Motor neuron (in vitro differentiated cells): Measurements from ENCODE around the gene ELMOD3. TPM values are rescaled to one million over a fixed set of nuclear protein-coding genes. Genes with fewer than 3 reads are reported as not detected.
"Not testable (repeated sequence)": the region's sequence is repeated elsewhere in the genome, so short reads cannot be mapped to it uniquely, and the experiment has no call there.

Experiments
- ATAC-seq, 8 experiments: fragments of 200-7000 bp; cut with Tn5 transposase; replicated peaks in 6 of 8; 2 replicates each; pipeline ENCODE4 v1.8.0; 2021; ENCODE audit warnings: mild to moderate bottlenecking in 8 of 8, moderate library complexity in 8 of 8
- H3K27ac ChIP-seq, 2 donors: fragments of 250-450 bp; sonication (Bioruptor Pico); 2 replicates each; pipeline ENCODE4 v1.9.0; 2021; ENCODE audit warnings: antibody characterized with exemption in 2 of 2, mild to moderate bottlenecking in 2 of 2, moderate library complexity in 1 of 2
- H3K4me1 ChIP-seq, 2 donors: fragments of 250-450 bp; sonication (Bioruptor Pico); replicated peaks in 1 of 2; 2 replicates each; pipeline ENCODE4 v1.6.1; 2021; ENCODE audit warnings: antibody characterized with exemption in 2 of 2, mild to moderate bottlenecking in 2 of 2, moderate library complexity in 1 of 2
- H3K4me3 ChIP-seq, 5 donors: fragments of 250-450 bp; sonication (Bioruptor Pico); 2 replicates each; pipeline ENCODE4 v1.9.0; 2021; ENCODE audit warnings: antibody characterized with exemption in 5 of 5, mild to moderate bottlenecking in 5 of 5, moderate library complexity in 4 of 5
- WGBS, 10 experiments: fragments of 450-650 bp; shearing (Covaris generic); methylation state at CpG; one replicate each; pipeline ENCODE4 v1.0.0; 2022; 5-methylcytosine and 5-hydroxymethylcytosine counted together
- in situ Hi-C, 9 experiments: fragments of 400-800 bp; cut with MboI; loops; one replicate each; pipeline ENCODE4 v1.15.0; 2021; ENCODE audit warnings: low sequenced_read_pairs in 9 of 9, low pct_unique_long_range_greater_than_20kb in 2 of 9; ENCODE audit not compliant: unreplicated experiment in 9 of 9
- total RNA-seq, 8 experiments: library from RNA; unstranded; fragments of 300-600 nt; gene quantifications; 2 replicates each; pipeline versions ENCODE4 v1.2.3 to v1.2.4, GENCODE V29; 2022

Gene ELMOD3
- 10 to 100 TPM; 15.4 to 21.1 (median 18.1) TPM for total RNA-seq

- H3K4me1 ChIP-seq = peaks cover 11 to 13% of the 10 kb centered on the region in 2 donors
- in situ Hi-C loops = no loop called here
- 0 to 4% (median 0%) methylated on average over 2 to 20 of the region's 42 CpGs; no CpG with 5 or more reads in 3 of the 10 experiments for WGBS, 10 experiments
- peak within 1 kb of the TSS; percentile 57 to 97 (median 76) for H3K4me3 ChIP-seq
- peak; percentile 93 to 99 (median 98) for ATAC-seq
- peak within 1 kb of the TSS; percentile 21 to 28 for H3K27ac ChIP-seq
These were observed at the start of gene ELMOD3, which contains the start of gene RETSAT for GRCh38 chr2:85354286-85355072. Gene ELMOD3 (plus strand): TSS chr2:85354769. CDS start chr2:85357199, 2,430 bp downstream. Gene RETSAT (minus strand): TSS chr2:85354528. CDS start chr2:85354507, 21 bp downstream.

GRCh38 chr2:85307527-85307897 lies 47.1 kb upstream of the ELMOD3 start:
- peaks cover 3 to 10% of the 10 kb centered on the region in 2 donors for H3K4me1 ChIP-seq
- in situ Hi-C loops = loop anchor here in 2 of 9 experiments (5.0 to 10.0 kb wide), 2 partner anchors 240 to 243 kb away; no protein-coding TSS in a partner anchor
- no peak overlapping the region for H3K27ac ChIP-seq
- WGBS, 10 experiments = 71 to 100% (median 96%) methylated on average over 1 to 6 of the region's 9 CpGs; no CpG with 5 or more reads in 6 of the 10 experiments
- no peak overlapping the region for H3K4me3 ChIP-seq
- ATAC-seq = no peak

- ATAC-seq = no peak
- Histone ChIP-seq H3K4me3 (no peak overlapping the region), H3K27ac (no peak overlapping the region), H3K4me1 (peaks cover 3 to 10% of the 10 kb centered on the region in 2 donors)
- in situ Hi-C loops = loop anchor here in 2 of 9 experiments (5.0 to 10.0 kb wide), 2 partner anchors 241 to 243 kb away; no protein-coding TSS in a partner anchor
- WGBS, 10 experiments = 80 to 100% methylated on average over 1 of the region's 6 CpGs; no CpG with 5 or more reads in 8 of the 10 experiments
These were observed 46.4 kb upstream of the ELMOD3 start for GRCh38 chr2:85308201-85308600.

- H3K27ac ChIP-seq = no peak overlapping the region
- ATAC-seq = peak; percentile 39 to 91 (median 70)
- H3K4me3 ChIP-seq = no peak overlapping the region
- in situ Hi-C loops = loop anchor here in 2 of 9 experiments (5.0 to 10.0 kb wide), 2 partner anchors 242 to 244 kb away; no protein-coding TSS in a partner anchor
- peaks cover 3 to 10% of the 10 kb centered on the region in 2 donors for H3K4me1 ChIP-seq
- WGBS, 10 experiments = 10 to 83% (median 43%) methylated on average over 1 to 3 of the region's 15 CpGs; no CpG with 5 or more reads in 5 of the 10 experiments
These were observed 45.5 kb upstream of the ELMOD3 start for GRCh38 chr2:85308896-85309555.

- 71 to 100% (median 83%) methylated on average over 1 to 14 of the region's 19 CpGs for WGBS, 10 experiments
- no peak overlapping the region for H3K4me3 ChIP-seq
- in situ Hi-C loops = loop anchor here in 2 of 9 experiments (5.0 to 10.0 kb wide), 2 partner anchors 243 to 245 kb away; no protein-coding TSS in a partner anchor
- H3K4me1 ChIP-seq = peaks cover 3 to 10% of the 10 kb centered on the region in 2 donors
- peak in 1 of 8 experiments; percentile 20 for ATAC-seq
- H3K27ac ChIP-seq = no peak overlapping the region
These were observed 44.8 kb upstream of the ELMOD3 start for GRCh38 chr2:85309699-85310321.

GRCh38 chr2:85310330-85310729 lies 44.2 kb upstream of the ELMOD3 start:
- Histone ChIP-seq H3K4me1 (peaks cover 3 to 10% of the 10 kb centered on the region in 2 donors), H3K4me3 (no peak overlapping the region), H3K27ac (no peak overlapping the region)
- 38 to 100% (median 90%) methylated on average over 1 to 3 of the region's 3 CpGs; no CpG with 5 or more reads in 2 of the 10 experiments for WGBS, 10 experiments
- ATAC-seq = no peak
- in situ Hi-C loops = no loop called here

- peak in 3 of 8 experiments; percentile 12 to 27 (median 22) for ATAC-seq
- in situ Hi-C loops = no loop called here
- H3K4me3 ChIP-seq = no peak overlapping the region
- no peak overlapping the region for H3K27ac ChIP-seq
- 6 to 100% (median 84%) methylated on average over 1 to 7 of the region's 7 CpGs for WGBS, 10 experiments
- peaks cover 3 to 10% of the 10 kb centered on the region in 2 donors for H3K4me1 ChIP-seq
These were observed 42.2 kb upstream of the ELMOD3 start for GRCh38 chr2:85312404-85312803.

- Histone ChIP-seq H3K27ac (no peak overlapping the region), H3K4me1 (no peaks in the 10 kb centered on the region), H3K4me3 (no peak overlapping the region)
- in situ Hi-C loops = no loop called here
- WGBS, 10 experiments = 83 to 100% (median 96%) methylated on average over 2 to 4 of the region's 10 CpGs; no CpG with 5 or more reads in 7 of the 10 experiments
- ATAC-seq = no peak
These were observed 39.7 kb upstream of the ELMOD3 start for GRCh38 chr2:85314884-85315242.

- H3K4me1 ChIP-seq, in situ Hi-C loops, H3K4me3 ChIP-seq, H3K27ac ChIP-seq: not testable (repeated sequence)
- WGBS, 10 experiments = no CpG with 5 or more reads among the region's 5 CpGs
- ATAC-seq = peak in 1 of 8 experiments; percentile 19
These were observed 38.6 kb upstream of the ELMOD3 start for GRCh38 chr2:85315921-85316320.

GRCh38 chr2:85318222-85319074 lies 36.1 kb upstream of the ELMOD3 start:
- WGBS, 10 experiments = 48 to 100% (median 93%) methylated on average over 1 to 10 of the region's 11 CpGs; no CpG with 5 or more reads in 2 of the 10 experiments
- H3K4me1 ChIP-seq = no peaks in the 10 kb centered on the region
- no peak overlapping the region for H3K27ac ChIP-seq
- H3K4me3 ChIP-seq = no peak overlapping the region
- in situ Hi-C loops = no loop called here
- ATAC-seq = peak in 3 of 8 experiments; percentile 64 to 95 (median 93)

- H3K27ac ChIP-seq = no peak overlapping the region
- WGBS, 10 experiments = 92 to 100% (median 99%) methylated on average over 2 to 4 of the region's 4 CpGs; no CpG with 5 or more reads in 2 of the 10 experiments
- in situ Hi-C loops = no loop called here
These were observed 34.8 kb upstream of the ELMOD3 start for GRCh38 chr2:85319796-85320195.

More at GRCh38 chr2:85319796-85320195, 34.8 kb upstream of the ELMOD3 start:
- Histone ChIP-seq H3K4me3 (no peak overlapping the region), H3K4me1 (peaks cover 2 to 3% of the 10 kb centered on the region in 2 donors)
- no peak for ATAC-seq
